Endothelial cell of umbilical vein (primary cell): Measurements from ENCODE around the gene SLC25A21.

Experiments used
- CTCF ChIP-seq, 2 donors: IDR thresholded peaks; 1 replicate in 1 of 2; 2 replicates in 1 of 2; pipeline ENCODE4 v1.5.1; 2011; ENCODE audit warnings: low read length in 2 of 2, mild to moderate bottlenecking in 2 of 2, moderate library complexity in 2 of 2, control low read depth in 1 of 2, inconsistent platforms in 1 of 2, low read depth in 1 of 2; ENCODE audit not compliant: insufficient read depth in 1 of 2; ENCODE audit errors: extremely low read depth in 1 of 2
- EZH2 ChIP-seq: IDR thresholded peaks from 2 replicates; pipeline ENCODE4 v1.6.1; 2012; ENCODE audit warnings: borderline replicate concordance, low read depth, mild to moderate bottlenecking, moderate library complexity, low read length, inconsistent platforms; ENCODE audit not compliant: severe bottlenecking
- GATA2 ChIP-seq: IDR thresholded peaks from 2 replicates; pipeline ENCODE4 v1.7.0; 2011; ENCODE audit warnings: low read depth, mild to moderate bottlenecking, moderate library complexity, mixed read lengths, low read length; ENCODE audit not compliant: insufficient read length, insufficient read depth
- JUN ChIP-seq: IDR thresholded peaks from 2 replicates; pipeline ENCODE4 v1.6.1; 2011; ENCODE audit warnings: borderline replicate concordance, low read depth; ENCODE audit not compliant: insufficient read length, insufficient read depth
- MAX ChIP-seq: IDR thresholded peaks from 2 replicates; pipeline ENCODE4 v1.6.1; 2011; ENCODE audit not compliant: insufficient read depth, insufficient read length
- MYC ChIP-seq: IDR thresholded peaks from one replicate; pipeline ENCODE4 v1.6.1; 2011; ENCODE audit warnings: mild to moderate bottlenecking, low read depth, low read length
- POLR2A ChIP-seq: IDR thresholded peaks from 2 replicates; pipeline ENCODE4 v1.6.1; 2012; ENCODE audit warnings: low read depth, mild to moderate bottlenecking, control low read depth, low read length
- POLR2AphosphoS5 ChIP-seq: IDR thresholded peaks from 2 replicates; pipeline ENCODE4 v1.6.1; 2012; ENCODE audit warnings: low read depth, mild to moderate bottlenecking, control low read depth, low read length, moderate library complexity; ENCODE audit not compliant: insufficient read depth

- no peak for TF ChIP-seq CTCF (IDR thresholded peaks at IDR 0.05; ENCODE audit: extremely low read depth in 1 of 2, insufficient read depth in 1 of 2, low read depth in 1 of 2, low read length in 2 of 2)
- no peak for TF ChIP-seq POLR2A
- TF ChIP-seq POLR2AphosphoS5 = no peak
- TF ChIP-seq MYC = no peak
- TF ChIP-seq JUN = no peak
- TF ChIP-seq MAX = no peak
- no peak for TF ChIP-seq GATA2
- TF ChIP-seq EZH2 = no peak
Measured at GRCh38 chr14:36724162-36724561, 448.2 kb downstream of the SLC25A21 start.
